ENCODE data around the gene EI24.
A peak's percentile ranks its signal among the peaks of the same experiment; 100 is the strongest.

EI24 gene

DNA sequence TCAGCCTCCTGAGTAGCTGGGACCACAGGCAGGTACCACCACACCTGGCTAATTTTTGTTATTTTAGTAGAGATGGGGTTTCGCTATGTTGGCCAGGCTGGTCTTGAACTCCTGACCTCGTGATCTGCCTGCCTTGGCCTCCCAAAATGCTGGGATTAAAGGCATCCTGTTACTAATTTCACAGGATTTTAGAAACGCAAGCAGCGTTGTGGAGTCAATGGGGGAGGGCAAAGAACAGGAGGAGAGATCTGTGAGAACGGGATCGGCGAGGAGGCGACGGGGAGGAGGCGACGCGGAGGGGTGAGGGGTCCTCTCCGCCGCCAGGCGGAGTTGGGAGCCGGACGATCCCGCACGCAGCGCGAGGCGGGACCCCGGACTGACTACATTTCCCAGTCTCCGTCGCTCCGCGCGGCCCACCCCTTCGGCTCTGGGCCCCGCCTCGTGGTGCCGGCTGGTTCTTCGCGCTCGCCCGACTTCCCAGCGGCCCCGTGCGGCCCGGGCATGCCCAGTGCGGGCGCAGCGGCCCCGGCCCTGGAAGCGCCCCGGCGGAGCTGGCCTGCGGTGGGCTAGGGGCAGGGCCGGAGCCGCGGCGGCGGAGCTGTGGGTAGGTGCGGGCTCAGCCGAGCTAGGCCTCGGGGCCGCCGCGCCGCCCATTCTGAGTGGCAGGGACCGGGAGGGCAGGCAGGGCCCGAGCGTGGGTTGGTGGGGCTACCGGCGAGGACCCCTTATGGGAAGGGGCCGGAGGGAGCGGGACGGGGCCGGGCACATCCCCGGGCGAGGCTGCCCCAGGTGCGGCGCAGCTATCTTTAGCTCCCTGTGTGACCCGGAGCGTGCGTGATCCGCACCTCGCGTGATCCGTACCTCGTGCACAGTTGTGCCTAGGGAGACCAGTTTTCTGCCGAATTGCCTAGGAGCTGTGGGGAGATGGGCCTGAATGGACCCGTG is at the start of gene EI24:
TSS of gene EI24 (plus strand) at position 508 of the 945 bp plus-strand sequence. CDS start 3,051 bp downstream, outside the sequence.
- H3K4me1 ChIP-seq (ENCODE audit: insufficient read depth, low read length, poor library complexity, severe bottlenecking), result peaks cover 16% of the 10 kb centered on the region
- no peaks in the 10 kb centered on the region for H3K27me3 ChIP-seq (ENCODE audit: insufficient read depth, low read length, poor library complexity, severe bottlenecking)
- H3K4me2 ChIP-seq (ENCODE audit: low read depth, low read length, poor library complexity, severe bottlenecking), result peak within 1 kb of the TSS; percentile 88
- H3K79me2 ChIP-seq (ENCODE audit: insufficient read depth, low read length), result peaks cover 26% of the 10 kb centered on the region
- no peaks in the 10 kb centered on the region for H3F3A ChIP-seq (ENCODE audit: low read depth)
- peak within 1 kb of the TSS; percentile 95 for H3K9ac ChIP-seq (ENCODE audit: low read depth, low read length, poor library complexity, severe bottlenecking)
- peak within 1 kb of the TSS; percentile 94 for H3K4me3 ChIP-seq (ENCODE audit: low read length, poor library complexity, severe bottlenecking)
- peak within 1 kb of the TSS; percentile 100 for H2AFZ ChIP-seq (ENCODE audit: low read length)
- H3K9me2 ChIP-seq (replicated peaks; ENCODE audit: low read depth, low read length), result no peaks in the 10 kb centered on the region
- H3K9me3 ChIP-seq (ENCODE audit: insufficient read depth, low read depth, low read length), result no peaks in the 10 kb centered on the region
- peaks cover 6% of the 10 kb centered on the region for H4K20me1 ChIP-seq (ENCODE audit: insufficient read depth, low read length, poor library complexity, severe bottlenecking)
- TF ChIP-seq, protein P1, sequence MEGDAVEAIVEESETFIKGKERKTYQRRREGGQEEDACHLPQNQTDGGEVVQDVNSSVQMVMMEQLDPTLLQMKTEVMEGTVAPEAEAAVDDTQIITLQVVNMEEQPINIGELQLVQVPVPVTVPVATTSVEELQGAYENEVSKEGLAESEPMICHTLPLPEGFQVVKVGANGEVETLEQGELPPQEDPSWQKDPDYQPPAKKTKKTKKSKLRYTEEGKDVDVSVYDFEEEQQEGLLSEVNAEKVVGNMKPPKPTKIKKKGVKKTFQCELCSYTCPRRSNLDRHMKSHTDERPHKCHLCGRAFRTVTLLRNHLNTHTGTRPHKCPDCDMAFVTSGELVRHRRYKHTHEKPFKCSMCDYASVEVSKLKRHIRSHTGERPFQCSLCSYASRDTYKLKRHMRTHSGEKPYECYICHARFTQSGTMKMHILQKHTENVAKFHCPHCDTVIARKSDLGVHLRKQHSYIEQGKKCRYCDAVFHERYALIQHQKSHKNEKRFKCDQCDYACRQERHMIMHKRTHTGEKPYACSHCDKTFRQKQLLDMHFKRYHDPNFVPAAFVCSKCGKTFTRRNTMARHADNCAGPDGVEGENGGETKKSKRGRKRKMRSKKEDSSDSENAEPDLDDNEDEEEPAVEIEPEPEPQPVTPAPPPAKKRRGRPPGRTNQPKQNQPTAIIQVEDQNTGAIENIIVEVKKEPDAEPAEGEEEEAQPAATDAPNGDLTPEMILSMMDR (conservative IDR thresholded peaks at IDR 0.05; ENCODE audit: low read length), result peak; percentile 51
- TF ChIP-seq EZH2phosphoT487 (IDR thresholded peaks at IDR 0.05; ENCODE audit: borderline replicate concordance), result no peak
- peaks cover 2% of the 10 kb centered on the region; the same call in 1 of the 2 replicates for H3K36me3 ChIP-seq (ENCODE audit: insufficient read depth, low read length)

- Histone ChIP-seq H3K9ac (ENCODE audit: low read depth, low read length, poor library complexity, severe bottlenecking) (no peak overlapping the region), H3K4me2 (ENCODE audit: low read depth, low read length, poor library complexity, severe bottlenecking) (no peak overlapping the region), H3K36me3 (ENCODE audit: insufficient read depth, low read length) (no peaks in the 10 kb centered on the region), H3K4me1 (ENCODE audit: insufficient read depth, low read length, poor library complexity, severe bottlenecking) (no peaks in the 10 kb centered on the region), H3K79me2 (ENCODE audit: insufficient read depth, low read length) (no peaks in the 10 kb centered on the region), H3K27me3 (ENCODE audit: insufficient read depth, low read length, poor library complexity, severe bottlenecking) (peaks cover 22% of the 10 kb centered on the region), H3K4me3 (ENCODE audit: low read length, poor library complexity, severe bottlenecking) (no peak overlapping the region), H3K9me2 (replicated peaks; ENCODE audit: low read depth, low read length) (no peaks in the 10 kb centered on the region), H4K20me1 (ENCODE audit: insufficient read depth, low read length, poor library complexity, severe bottlenecking) (no peaks in the 10 kb centered on the region), H3K9me3 (ENCODE audit: insufficient read depth, low read depth, low read length) (no peaks in the 10 kb centered on the region), H3F3A (ENCODE audit: low read depth) (no peaks in the 10 kb centered on the region), H2AFZ (ENCODE audit: low read length) (no peak overlapping the region)
- no peak for TF ChIP-seq EZH2phosphoT487 (IDR thresholded peaks at IDR 0.05; ENCODE audit: borderline replicate concordance)
- TF ChIP-seq, protein P1 (conservative IDR thresholded peaks at IDR 0.05; ENCODE audit: low read length), result no peak
Observed at GRCh38 chr11:125519860-125520834, 49.1 kb upstream of the EI24 start.

- TF ChIP-seq EZH2phosphoT487 (IDR thresholded peaks at IDR 0.05; ENCODE audit: borderline replicate concordance), result no peak
- TF ChIP-seq, protein P1 (conservative IDR thresholded peaks at IDR 0.05; ENCODE audit: low read length), result no peak
- Histone ChIP-seq H3K4me1 (ENCODE audit: insufficient read depth, low read length, poor library complexity, severe bottlenecking) (no peaks in the 10 kb centered on the region), H3K79me2 (ENCODE audit: insufficient read depth, low read length) (no peaks in the 10 kb centered on the region), H3K9me3 (ENCODE audit: insufficient read depth, low read depth, low read length) (peaks cover 6% of the 10 kb centered on the region; the same call in 1 of the 2 replicates), H3F3A (ENCODE audit: low read depth) (no peaks in the 10 kb centered on the region), H3K4me2 (ENCODE audit: low read depth, low read length, poor library complexity, severe bottlenecking) (no peak overlapping the region), H2AFZ (ENCODE audit: low read length) (no peak overlapping the region), H3K36me3 (ENCODE audit: insufficient read depth, low read length) (no peaks in the 10 kb centered on the region), H4K20me1 (ENCODE audit: insufficient read depth, low read length, poor library complexity, severe bottlenecking) (no peaks in the 10 kb centered on the region), H3K4me3 (ENCODE audit: low read length, poor library complexity, severe bottlenecking) (no peak overlapping the region), H3K9ac (ENCODE audit: low read depth, low read length, poor library complexity, severe bottlenecking) (no peak overlapping the region), H3K27me3 (ENCODE audit: insufficient read depth, low read length, poor library complexity, severe bottlenecking) (no peaks in the 10 kb centered on the region), H3K9me2 (replicated peaks; ENCODE audit: low read depth, low read length) (no peaks in the 10 kb centered on the region)
Observed at GRCh38 chr11:125525303-125525702, 44.0 kb upstream of the EI24 start.

Data from Loucy (cell line).